ENCODE data around the gene SPOCK2. TPM values are rescaled to one million over a fixed set of nuclear protein-coding genes. Genes with fewer than 3 reads are reported as not detected.

Gene SPOCK2
- polyA plus RNA-seq, 3 donors = 0.20 to 1.6 (median 0.45) TPM

DNA sequence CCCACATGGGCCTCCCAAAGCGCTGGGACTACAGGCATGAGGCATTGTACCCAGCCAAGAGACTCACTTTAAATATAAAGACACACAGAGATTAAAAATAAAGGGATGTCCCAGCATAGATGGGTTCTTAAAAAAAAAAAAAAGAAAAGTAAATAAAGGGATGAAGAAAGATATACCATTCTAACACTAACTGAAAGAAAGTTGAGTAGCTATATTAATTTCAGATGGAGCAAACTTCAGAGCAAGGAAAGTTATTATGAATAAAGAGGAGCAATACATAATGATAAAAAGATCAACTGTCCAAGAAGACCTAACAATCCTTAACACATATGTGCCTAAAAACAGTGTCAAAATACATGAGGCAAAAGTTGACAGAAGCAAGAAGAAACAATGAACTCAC lies 33.0 kb upstream of the SPOCK2 start:
- H3K9me3 ChIP-seq (replicated peaks in 1 of 2; ENCODE audit: control insufficient read depth in 1 of 2, insufficient read depth in 1 of 2, low read length in 2 of 2) = peaks cover 0 to 4% of the 10 kb centered on the region in 2 donors
- peaks cover 0 to 3% of the 10 kb centered on the region in 2 donors for H3K4me1 ChIP-seq (ENCODE audit: control insufficient read depth in 1 of 2, insufficient read depth in 2 of 2, low read length in 2 of 2)
- no peaks in the 10 kb centered on the region for H4K20me1 ChIP-seq (ENCODE audit: insufficient read depth, low read length)
- Mint-ChIP-seq H3K4me1 (peaks cover 5% of the 10 kb centered on the region), H3K9me3 (peaks cover 0 to 5% (median 3%) of the 10 kb centered on the region in 7 donors), H3K4me3 (no peak overlapping the region), H3K27me3 (ENCODE audit: low read depth in 3 of 3) (peaks cover 0 to 1% (median 0%) of the 10 kb centered on the region in 3 donors), H3K36me3 (peaks cover 26 to 27% of the 10 kb centered on the region in 2 donors), H3K27ac (no peak overlapping the region)
- intact Hi-C loops (cut with micrococcal nuclease) = loop anchor here in 1 of 2 donors (10.0 kb wide), 1 partner anchor 103 kb away; no protein-coding TSS in a partner anchor
- H3K9ac ChIP-seq (ENCODE audit: insufficient read depth, low read length, poor library complexity, severe bottlenecking) = no peak overlapping the region
- no CpG with 5 or more reads among the region's 1 CpG for WGBS (ENCODE audit: insufficient coverage)
- H3K4me2 ChIP-seq (replicated peaks; ENCODE audit: extremely low read depth, low read length, poor library complexity, severe bottlenecking) = no peak overlapping the region
- H3K27me3 ChIP-seq (ENCODE audit: control insufficient read depth in 2 of 2, insufficient read depth in 2 of 2, low read length in 2 of 2) = no peaks in the 10 kb centered on the region
- H3K27ac ChIP-seq (ENCODE audit: low read depth in 1 of 2, low read length in 2 of 2) = no peak overlapping the region
- H3K79me2 ChIP-seq (ENCODE audit: insufficient read depth, low read length) = no peaks in the 10 kb centered on the region
- no peak overlapping the region for H2AFZ ChIP-seq (ENCODE audit: insufficient read depth, low read depth, low read length, poor library complexity, severe bottlenecking)
- H3K4me3 ChIP-seq (replicated peaks in 1 of 3; ENCODE audit: low read depth in 2 of 3, low read length in 3 of 3) = no peak overlapping the region
- no peak for DNase-seq
- TF ChIP-seq, protein P1, sequence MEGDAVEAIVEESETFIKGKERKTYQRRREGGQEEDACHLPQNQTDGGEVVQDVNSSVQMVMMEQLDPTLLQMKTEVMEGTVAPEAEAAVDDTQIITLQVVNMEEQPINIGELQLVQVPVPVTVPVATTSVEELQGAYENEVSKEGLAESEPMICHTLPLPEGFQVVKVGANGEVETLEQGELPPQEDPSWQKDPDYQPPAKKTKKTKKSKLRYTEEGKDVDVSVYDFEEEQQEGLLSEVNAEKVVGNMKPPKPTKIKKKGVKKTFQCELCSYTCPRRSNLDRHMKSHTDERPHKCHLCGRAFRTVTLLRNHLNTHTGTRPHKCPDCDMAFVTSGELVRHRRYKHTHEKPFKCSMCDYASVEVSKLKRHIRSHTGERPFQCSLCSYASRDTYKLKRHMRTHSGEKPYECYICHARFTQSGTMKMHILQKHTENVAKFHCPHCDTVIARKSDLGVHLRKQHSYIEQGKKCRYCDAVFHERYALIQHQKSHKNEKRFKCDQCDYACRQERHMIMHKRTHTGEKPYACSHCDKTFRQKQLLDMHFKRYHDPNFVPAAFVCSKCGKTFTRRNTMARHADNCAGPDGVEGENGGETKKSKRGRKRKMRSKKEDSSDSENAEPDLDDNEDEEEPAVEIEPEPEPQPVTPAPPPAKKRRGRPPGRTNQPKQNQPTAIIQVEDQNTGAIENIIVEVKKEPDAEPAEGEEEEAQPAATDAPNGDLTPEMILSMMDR (IDR thresholded peaks at IDR 0.05) = no peak
- H3K36me3 ChIP-seq (replicated peaks in 1 of 2; ENCODE audit: control insufficient read depth in 1 of 2, insufficient read depth in 2 of 2, low read length in 2 of 2) = peaks cover 0 to 12% of the 10 kb centered on the region in 2 donors

DNA sequence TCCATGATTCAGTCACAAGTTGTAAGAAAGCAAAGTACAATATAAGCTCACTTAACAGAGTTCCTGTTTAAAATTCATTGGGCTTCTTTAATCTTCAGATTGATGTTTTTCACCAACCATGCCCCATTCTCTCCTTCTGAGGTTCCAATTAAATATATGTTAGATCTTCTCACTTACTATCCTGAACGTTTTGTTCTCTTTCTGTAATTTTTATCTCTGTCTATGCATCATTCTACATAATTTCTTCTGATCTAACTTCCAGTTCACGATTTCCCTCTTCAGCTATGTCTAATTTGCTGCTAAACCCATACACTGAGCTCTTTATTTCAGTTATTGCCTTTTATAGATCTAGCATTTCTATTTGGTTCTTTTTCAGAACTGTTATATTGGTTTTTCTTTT lies 28.0 kb upstream of the SPOCK2 start:
- Histone ChIP-seq H2AFZ (ENCODE audit: insufficient read depth, low read depth, low read length, poor library complexity, severe bottlenecking) (no peak overlapping the region), H3K27me3 (ENCODE audit: control insufficient read depth in 2 of 2, insufficient read depth in 2 of 2, low read length in 2 of 2) (no peaks in the 10 kb centered on the region), H3K4me1 (ENCODE audit: control insufficient read depth in 1 of 2, insufficient read depth in 2 of 2, low read length in 2 of 2) (no peaks in the 10 kb centered on the region), H3K4me3 (replicated peaks in 1 of 3; ENCODE audit: low read depth in 2 of 3, low read length in 3 of 3) (no peak overlapping the region), H3K79me2 (ENCODE audit: insufficient read depth, low read length) (no peaks in the 10 kb centered on the region), H3K9me3 (replicated peaks in 1 of 2; ENCODE audit: control insufficient read depth in 1 of 2, insufficient read depth in 1 of 2, low read length in 2 of 2) (peaks cover 0 to 4% of the 10 kb centered on the region in 2 donors), H3K27ac (ENCODE audit: low read depth in 1 of 2, low read length in 2 of 2) (no peak overlapping the region), H4K20me1 (ENCODE audit: insufficient read depth, low read length) (no peaks in the 10 kb centered on the region), H3K4me2 (replicated peaks; ENCODE audit: extremely low read depth, low read length, poor library complexity, severe bottlenecking) (no peak overlapping the region), H3K9ac (ENCODE audit: insufficient read depth, low read length, poor library complexity, severe bottlenecking) (no peak overlapping the region), H3K36me3 (replicated peaks in 1 of 2; ENCODE audit: control insufficient read depth in 1 of 2, insufficient read depth in 2 of 2, low read length in 2 of 2) (peaks cover 4 to 8% of the 10 kb centered on the region in 2 donors)
- peaks cover 37 to 39% of the 10 kb centered on the region in 2 donors for H3K36me3 Mint-ChIP-seq
- 100% methylated on average over 1 of the region's 2 CpGs for WGBS (ENCODE audit: insufficient coverage)
- no peak overlapping the region for H3K4me3 Mint-ChIP-seq
- H3K27ac Mint-ChIP-seq = no peak overlapping the region
- H3K4me1 Mint-ChIP-seq = no peaks in the 10 kb centered on the region
- intact Hi-C loops (cut with micrococcal nuclease) = no loop called here
- peaks cover 0 to 6% (median 5%) of the 10 kb centered on the region in 7 donors for H3K9me3 Mint-ChIP-seq
- TF ChIP-seq, protein P1 (IDR thresholded peaks at IDR 0.05) = no peak
- no peak for DNase-seq
- H3K27me3 Mint-ChIP-seq (ENCODE audit: low read depth in 3 of 3) = peaks cover 0 to 1% (median 0%) of the 10 kb centered on the region in 3 donors
